OCI-LY7 (cell line): ENCODE results near the gene GSTA3. TPM values are rescaled to one million over a fixed set of nuclear protein-coding genes. Genes with fewer than 3 reads are reported as not detected.

Source experiments
- BruUV-seq: library from RNA; stranded (reverse); fragments of 400-500 nt; replicated peaks from 2 replicates; lab custom pipeline; 2021; lab: Mats Ljungman, UMichigan
- CTCF ChIA-PET: fragments of 300-600 bp; sonication (Branson Sonifier 250); formaldehyde crosslinking; loops from one replicate; lab custom pipeline; 2022; ENCODE audit warnings: antibody characterized with exemption; ENCODE audit not compliant: unreplicated experiment; lab: Charles Lee
- POLR2A ChIA-PET: fragments of 300-600 bp; sonication (Branson Sonifier 250); formaldehyde crosslinking; loops from one replicate; lab custom pipeline; 2022; ENCODE audit warnings: antibody characterized with exemption; lab: Charles Lee
- DNase-seq: peaks from one replicate; pipeline ENCODE4 v3.0.0-alpha.2; 2015; ENCODE audit warnings: low spot score
- H2AFZ ChIP-seq: fragments of 200-600 bp; sonication (generic), shearing (Covaris generic); 2 replicates; pipeline ENCODE4 v1.6.1; 2014; ENCODE audit warnings: mild to moderate bottlenecking, antibody characterized with exemption, low read length, moderate library complexity
- H3K27ac ChIP-seq: fragments of 200-600 bp; sonication (generic); 2 replicates; pipeline ENCODE4 v1.5.1; 2014; ENCODE audit warnings: mixed run types, low read depth, mild to moderate bottlenecking, moderate library complexity, low read length, inconsistent platforms; ENCODE audit not compliant: poor library complexity, severe bottlenecking
- H3K36me3 ChIP-seq: fragments of 200-600 bp; sonication (generic); 2 replicates; pipeline ENCODE4 v1.6.1; 2014; ENCODE audit warnings: mild to moderate bottlenecking, antibody characterized with exemption, low read length, moderate library complexity, mixed read lengths; ENCODE audit not compliant: insufficient read depth
- H3K4me1 ChIP-seq: fragments of 200-600 bp; sonication (generic); 2 replicates; pipeline ENCODE4 v1.5.1; 2014; ENCODE audit warnings: mild to moderate bottlenecking, low read length; ENCODE audit not compliant: insufficient read depth, poor library complexity, severe bottlenecking
- H3K4me2 ChIP-seq: fragments of 200-600 bp; sonication (generic); 2 replicates; pipeline ENCODE4 v1.6.1; 2014; ENCODE audit warnings: mild to moderate bottlenecking, low read length
- H3K4me3 ChIP-seq: fragments of 200-600 bp; sonication (generic); 2 replicates; pipeline ENCODE4 v1.5.1; 2014; ENCODE audit warnings: mild to moderate bottlenecking, low read depth, low read length; ENCODE audit not compliant: poor library complexity, severe bottlenecking
- H3K79me2 ChIP-seq: fragments of 200-600 bp; sonication (generic); 2 replicates; pipeline ENCODE4 v1.6.1; 2016; ENCODE audit warnings: low read depth, mild to moderate bottlenecking, low read length, moderate library complexity, mixed read lengths; ENCODE audit not compliant: insufficient read depth
- H3K9me2 ChIP-seq: fragments of 200-600 bp; sonication (generic); 2 replicates; pipeline ENCODE4 v1.6.1; 2016; ENCODE audit warnings: mild to moderate bottlenecking, low read length, mixed read lengths; ENCODE audit not compliant: insufficient read depth
- H3K9me3 ChIP-seq: fragments of 200-600 bp; sonication (generic); 2 replicates; pipeline ENCODE4 v1.6.1; 2014; ENCODE audit warnings: mild to moderate bottlenecking, mixed run types, low read length, mixed read lengths
- H4K20me1 ChIP-seq: fragments of 200-600 bp; sonication (generic); 2 replicates; pipeline ENCODE4 v1.6.1; 2014; ENCODE audit warnings: mild to moderate bottlenecking, antibody characterized with exemption, low read length, moderate library complexity, mixed read lengths; ENCODE audit not compliant: insufficient read depth
- CTCF ChIP-seq: fragments of 200-600 bp; sonication (generic); conservative IDR thresholded peaks from 2 replicates; pipeline ENCODE4 v1.5.1; 2014; ENCODE audit warnings: mild to moderate bottlenecking, antibody characterized with exemption, low read length, moderate library complexity, mixed read lengths
- EZH2phosphoT487 ChIP-seq: fragments of 200-600 bp; sonication (generic); IDR thresholded peaks from 2 replicates; pipeline ENCODE4 v1.6.1; 2018; ENCODE audit warnings: low read depth, borderline replicate concordance, mild to moderate bottlenecking, mixed run types, antibody characterized with exemption, low read length, moderate library complexity, mixed read lengths
- intact Hi-C: fragments of 100-400 bp; cut with micrococcal nuclease; formaldehyde crosslinking; loops from one replicate; pipeline ENCODE4 v1.10.0; 2022; ENCODE audit not compliant: unreplicated experiment
- total RNA-seq, 2 experiments: library from RNA; depleted of rRNA in 1 of 2; stranded (reverse); fragments of >200 nt in 1 of 2; shearing (Covaris generic) in 1 of 2; gene quantifications; 2 replicates each; pipeline ENCODE4 v1.2.3, GENCODE V29; 2014 to 2022

The GSTA3 gene
- total RNA-seq, 2 experiments from 2014 or later: not detected

GRCh38 chr6:52876056-52876787 is 33.3 kb downstream of the GSTA3 start:
- Histone ChIP-seq H3K9me2 (no peaks in the 10 kb centered on the region), H3K79me2 (no peaks in the 10 kb centered on the region), H3K27ac (no peak overlapping the region), H3K36me3 (no peaks in the 10 kb centered on the region), H3K4me3 (no peak overlapping the region), H4K20me1 (no peaks in the 10 kb centered on the region), H3K4me2 (no peak overlapping the region), H3K4me1 (no peaks in the 10 kb centered on the region), H3K9me3 (no peaks in the 10 kb centered on the region), H2AFZ (no peak overlapping the region)
- no peak for TF ChIP-seq EZH2phosphoT487
- no peak for TF ChIP-seq CTCF
- BruUV-seq: no TSS peak
- ChIA-PET POLR2A (interaction anchor here (0.6 kb wide), 1 partner anchor 98 kb away, joined by 4 read pairs; no protein-coding TSS in a partner anchor), CTCF (no interaction called here)
- no peak for DNase-seq
- intact Hi-C loops: no loop called here

- BruUV-seq: no TSS peak
- intact Hi-C loops: no loop called here
- CTCF ChIA-PET: no interaction called here
These were observed 37.5 kb downstream of the GSTA3 start for GRCh38 chr6:52872031-52872430.

More at GRCh38 chr6:52872031-52872430, 37.5 kb downstream of the GSTA3 start:
- Histone ChIP-seq H3K36me3 (no peaks in the 10 kb centered on the region), H3K9me3 (no peaks in the 10 kb centered on the region), H3K4me2 (no peak overlapping the region), H3K79me2 (no peaks in the 10 kb centered on the region), H3K27ac (no peak overlapping the region), H3K4me1 (no peaks in the 10 kb centered on the region), H3K4me3 (no peak overlapping the region), H3K9me2 (no peaks in the 10 kb centered on the region), H4K20me1 (no peaks in the 10 kb centered on the region), H2AFZ (no peak overlapping the region)
- no peak for DNase-seq
- TF ChIP-seq CTCF (no peak), EZH2phosphoT487 (no peak)
- POLR2A ChIA-PET: no interaction called here
